GM06990 (cell line): ENCODE measurements around the gene PAN3.

Source experiments
- DNase-seq: peaks from one replicate; pipeline ENCODE4 v3.0.0-alpha.2; 2011; ENCODE audit not compliant: insufficient read length; ENCODE audit errors: extremely low read depth
- H3K27me3 ChIP-seq: replicated peaks from 2 replicates; pipeline ENCODE4 v1.6.0; 2011; ENCODE audit warnings: low read length; ENCODE audit not compliant: control insufficient read depth, insufficient read depth
- H3K36me3 ChIP-seq: 2 replicates; pipeline ENCODE4 v1.5.1; 2011; ENCODE audit warnings: low read length; ENCODE audit not compliant: control insufficient read depth, insufficient read depth
- H3K4me3 ChIP-seq: replicated peaks from 2 replicates; pipeline ENCODE4 v1.5.1; 2011; ENCODE audit warnings: low read depth, mild to moderate bottlenecking, control low read depth, low read length
- CTCF ChIP-seq: IDR thresholded peaks from 2 replicates; pipeline ENCODE4 v1.5.1; 2011; ENCODE audit warnings: low read length, control low read depth, mild to moderate bottlenecking, inconsistent platforms; ENCODE audit not compliant: insufficient read depth, poor library complexity, severe bottlenecking

PAN3 gene

GRCh38 chr13:28286263-28286662, 147.9 kb downstream of the PAN3 start:
- H3K36me3 ChIP-seq = peaks cover 2% of the 10 kb centered on the region
- H3K27me3 ChIP-seq = no peaks in the 10 kb centered on the region
- no peak for TF ChIP-seq CTCF
- no peak for DNase-seq
- H3K4me3 ChIP-seq = no peak overlapping the region

DNA sequence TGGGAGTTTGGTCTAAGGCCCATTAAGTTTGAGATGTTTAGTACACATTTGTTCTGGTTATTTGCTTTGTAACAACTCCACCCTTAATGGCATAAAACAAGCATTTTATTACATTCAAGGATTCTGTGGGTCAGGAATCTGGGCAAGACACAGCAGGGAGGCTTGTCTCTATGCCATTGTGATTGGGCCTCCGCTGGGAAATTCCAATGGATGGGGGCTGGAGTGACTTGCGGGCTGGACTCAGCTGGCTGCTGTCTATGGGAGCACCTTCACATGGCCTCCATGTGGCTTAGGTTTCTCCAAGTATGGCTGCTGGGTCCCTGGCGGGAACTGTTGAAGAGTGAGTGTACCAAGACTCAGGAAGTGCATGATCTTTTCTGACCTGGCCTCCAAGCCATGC, 159.0 kb downstream of the PAN3 start:
- no peak for TF ChIP-seq CTCF
- Histone ChIP-seq H3K27me3 (no peaks in the 10 kb centered on the region), H3K4me3 (no peak overlapping the region), H3K36me3 (peaks cover 4% of the 10 kb centered on the region)
- DNase-seq = no peak

DNA sequence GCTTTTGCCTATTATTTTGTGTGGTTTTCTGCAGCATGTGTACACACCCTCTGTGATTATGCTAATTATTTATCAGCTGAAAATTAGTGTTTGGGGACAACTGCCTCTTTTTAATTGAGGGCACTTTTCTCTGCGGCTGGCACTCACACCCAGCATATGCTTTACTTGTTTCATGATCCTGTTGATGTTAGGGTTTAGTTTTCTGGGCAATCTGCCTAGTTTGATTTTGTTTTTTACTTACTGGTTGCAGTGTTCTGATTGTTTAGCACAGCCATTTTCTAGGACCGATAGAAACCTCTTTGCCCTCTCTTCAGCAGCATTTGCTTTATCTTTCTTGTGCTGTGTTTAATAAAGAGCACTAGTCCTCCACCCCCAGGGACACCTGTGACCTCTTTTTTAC, 161.6 kb downstream of the PAN3 start:
- Histone ChIP-seq H3K36me3 (no peaks in the 10 kb centered on the region), H3K4me3 (no peak overlapping the region), H3K27me3 (no peaks in the 10 kb centered on the region)
- no peak for DNase-seq
- TF ChIP-seq CTCF = no peak

GRCh38 chr13:28301839-28302238, 163.5 kb downstream of the PAN3 start:
- no peaks in the 10 kb centered on the region for H3K27me3 ChIP-seq
- no peak for TF ChIP-seq CTCF
- DNase-seq = no peak
- no peak overlapping the region for H3K4me3 ChIP-seq
- no peaks in the 10 kb centered on the region for H3K36me3 ChIP-seq

- Histone ChIP-seq H3K4me3 (no peak overlapping the region), H3K36me3 (no peaks in the 10 kb centered on the region), H3K27me3 (no peaks in the 10 kb centered on the region)
- TF ChIP-seq CTCF = no peak
- DNase-seq = no peak
Observed at GRCh38 chr13:28306325-28306724, 168.0 kb downstream of the PAN3 start.

DNA sequence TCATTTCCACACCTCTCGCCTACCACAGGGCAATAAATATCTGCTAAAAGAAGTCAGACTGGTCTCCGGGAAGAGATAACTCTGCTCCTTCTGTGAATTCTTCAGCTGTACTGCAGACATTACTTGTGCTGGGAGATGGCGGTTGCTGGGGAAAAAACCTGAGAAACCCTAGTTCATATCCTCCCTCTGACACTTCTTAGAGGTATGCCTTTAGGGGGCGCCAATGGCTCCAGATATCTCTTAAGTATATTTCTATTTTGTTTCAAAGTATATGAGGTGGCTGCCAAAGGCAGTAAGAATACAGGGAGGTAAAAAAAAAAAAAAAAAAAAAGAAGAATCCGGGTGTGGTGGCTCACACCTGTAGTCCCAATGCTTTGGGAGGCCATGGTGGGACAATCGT, 175.2 kb downstream of the PAN3 start:
- H3K27me3 ChIP-seq = no peaks in the 10 kb centered on the region
- no peak overlapping the region for H3K4me3 ChIP-seq
- H3K36me3 ChIP-seq = no peaks in the 10 kb centered on the region
- peak; percentile 9 for TF ChIP-seq CTCF
- DNase-seq = no peak
